Activated naive CD4-positive, alpha-beta T cell treated with Interleukin-2 at 50 U/mL for 16 hours (primary cell): Measurements from ENCODE around the gene SLC22A5.

Experiments used
- DNase-seq: peaks from one replicate; pipeline ENCODE4 v3.0.0-alpha.2; 2020

SLC22A5 gene

GRCh38 chr5:132368186-132368585, 1.3 kb upstream of the SLC22A5 start:
- no peak for DNase-seq

GRCh38 chr5:132369007-132369473, 470 bp upstream of the SLC22A5 start:
- DNase-seq = no peak

GRCh38 chr5:132370181-132370970, 866 bp downstream of the SLC22A5 start:
- DNase-seq = no peak

GRCh38 chr5:132370971-132371602, 1.6 kb downstream of the SLC22A5 start:
- DNase-seq = no peak

- DNase-seq = no peak
These were observed 2.1 kb downstream of the SLC22A5 start for GRCh38 chr5:132371603-132371994.

GRCh38 chr5:132372127-132372526, 2.6 kb downstream of the SLC22A5 start:
- DNase-seq = no peak

- DNase-seq = no peak
These were observed 3.0 kb downstream of the SLC22A5 start for GRCh38 chr5:132372542-132372941.

GRCh38 chr5:132375957-132376356, 6.4 kb downstream of the SLC22A5 start:
- DNase-seq = no peak

- no peak for DNase-seq
These were observed 7.5 kb downstream of the SLC22A5 start for GRCh38 chr5:132376694-132377641.

- no peak for DNase-seq
These were observed 8.2 kb downstream of the SLC22A5 start for GRCh38 chr5:132377738-132378137.

GRCh38 chr5:132378580-132378979, 9.1 kb downstream of the SLC22A5 start:
- DNase-seq = no peak

GRCh38 chr5:132380047-132380446, 10.5 kb downstream of the SLC22A5 start:
- DNase-seq = no peak

- no peak for DNase-seq
These were observed 11.2 kb downstream of the SLC22A5 start for GRCh38 chr5:132380741-132381140.

GRCh38 chr5:132381614-132382013, 12.1 kb downstream of the SLC22A5 start:
- DNase-seq = no peak

- DNase-seq = no peak
These were observed 13.8 kb downstream of the SLC22A5 start for GRCh38 chr5:132383261-132383660.

GRCh38 chr5:132383984-132384383, 14.5 kb downstream of the SLC22A5 start:
- DNase-seq = no peak

- DNase-seq = no peak
These were observed 15.1 kb downstream of the SLC22A5 start for GRCh38 chr5:132384506-132385050.

GRCh38 chr5:132385326-132386105, 16.0 kb downstream of the SLC22A5 start:
- DNase-seq = peak; percentile 61

- DNase-seq = peak; percentile 78
These were observed 17.3 kb downstream of the SLC22A5 start for GRCh38 chr5:132386644-132387286.

GRCh38 chr5:132387640-132388117, 18.2 kb downstream of the SLC22A5 start:
- DNase-seq = no peak
